Fibroblast of skin of right biceps (primary cell): ENCODE measurements around the gene OBSCN.

Experiments used
- DNase-seq: peaks from one replicate; pipeline ENCODE4 v3.0.0-alpha.2; 2013

OBSCN gene

GRCh38 chr1:228347181-228347580 lies 139.3 kb downstream of the OBSCN start:
- DNase-seq = no peak

DNA sequence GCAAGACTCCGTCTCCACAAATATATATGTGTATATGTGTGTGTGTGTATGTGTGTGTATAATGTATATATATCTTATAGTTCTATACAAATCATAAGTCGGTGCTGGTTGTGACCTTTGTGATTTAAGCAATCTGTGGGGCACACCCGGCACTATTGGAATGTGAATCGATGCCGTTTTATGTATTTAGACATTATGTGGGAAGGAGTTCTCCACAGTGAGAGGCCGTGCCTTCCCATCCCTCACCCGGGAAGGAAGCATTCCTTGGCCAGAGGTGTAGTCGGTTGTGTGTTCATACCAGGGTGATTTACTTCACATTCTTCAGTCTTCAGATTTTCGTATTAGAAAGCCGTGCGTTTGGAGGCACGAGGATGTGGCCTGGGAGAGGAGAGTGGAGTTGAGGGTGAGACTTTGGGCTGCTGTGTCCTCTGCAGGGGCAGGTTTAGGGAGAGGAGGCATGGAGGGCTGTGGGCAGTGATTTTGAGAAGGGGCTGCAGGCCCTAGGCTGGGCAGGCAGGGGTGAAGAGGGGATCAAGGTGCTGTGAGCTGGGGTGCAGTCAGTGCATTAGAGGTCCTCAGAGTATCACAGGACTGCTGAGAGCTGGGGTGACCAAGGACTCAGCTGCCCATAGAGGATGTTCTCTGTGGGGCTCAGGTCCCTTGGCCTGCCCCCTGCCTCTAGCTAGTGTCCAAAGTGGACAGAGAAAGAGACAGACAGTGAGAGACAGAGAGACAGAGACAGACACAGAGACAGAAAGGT lies 141.0 kb downstream of the OBSCN start:
- no peak for DNase-seq

GRCh38 chr1:228349701-228350171 lies 141.9 kb downstream of the OBSCN start:
- DNase-seq = no peak

- DNase-seq = no peak
Measured at GRCh38 chr1:228350179-228350742, 142.4 kb downstream of the OBSCN start.

DNA sequence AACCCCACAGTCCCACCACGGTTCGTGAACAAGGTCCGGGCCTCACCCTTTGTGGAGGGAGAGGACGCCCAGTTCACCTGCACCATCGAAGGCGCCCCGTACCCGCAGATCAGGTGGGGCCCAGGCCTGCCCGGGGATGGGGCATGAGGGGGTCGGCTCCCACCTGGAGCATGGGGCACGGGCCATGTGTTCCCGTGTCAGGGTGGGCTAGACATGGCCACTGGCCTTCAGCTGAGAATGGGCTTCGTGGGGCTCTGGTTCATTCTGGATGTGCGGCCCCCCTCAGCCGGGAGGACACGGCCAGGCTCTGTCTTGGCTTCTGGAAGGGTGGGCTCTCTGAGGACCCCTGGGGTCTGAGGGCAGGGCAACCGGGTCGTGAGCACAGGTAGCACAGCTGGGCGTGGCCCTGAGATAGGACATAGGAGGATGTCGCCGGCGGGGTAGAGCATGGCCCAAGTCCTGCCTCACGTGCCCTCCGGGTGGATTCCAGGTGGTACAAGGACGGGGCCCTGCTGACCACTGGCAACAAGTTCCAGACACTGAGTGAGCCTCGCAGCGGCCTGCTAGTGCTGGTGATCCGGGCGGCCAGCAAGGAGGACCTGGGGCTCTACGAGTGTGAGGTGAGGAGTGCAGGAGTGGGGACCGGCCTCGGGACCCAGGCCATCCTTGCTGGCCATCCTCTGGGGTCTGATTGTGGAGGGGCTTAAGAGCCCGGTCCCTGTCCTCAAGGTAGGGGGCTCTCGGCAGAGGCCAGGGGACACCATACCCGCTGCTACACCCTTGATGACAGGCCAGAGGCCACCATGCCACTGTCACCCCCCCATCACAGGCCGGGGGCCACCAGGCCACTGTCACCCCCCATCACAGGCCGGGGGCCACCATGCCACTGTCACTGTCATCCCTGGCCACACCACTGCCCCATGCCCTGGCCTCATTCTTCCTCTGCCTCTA lies 143.3 kb downstream of the OBSCN start:
- DNase-seq = no peak

GRCh38 chr1:228351850-228352249 lies 144.0 kb downstream of the OBSCN start:
- no peak for DNase-seq

GRCh38 chr1:228352677-228353481 lies 145.0 kb downstream of the OBSCN start:
- no peak for DNase-seq

GRCh38 chr1:228353601-228354371 lies 145.9 kb downstream of the OBSCN start:
- no peak for DNase-seq

GRCh38 chr1:228354390-228355320 lies 146.8 kb downstream of the OBSCN start:
- no peak for DNase-seq

- no peak for DNase-seq
Measured at GRCh38 chr1:228356897-228357680, 149.2 kb downstream of the OBSCN start.

DNA sequence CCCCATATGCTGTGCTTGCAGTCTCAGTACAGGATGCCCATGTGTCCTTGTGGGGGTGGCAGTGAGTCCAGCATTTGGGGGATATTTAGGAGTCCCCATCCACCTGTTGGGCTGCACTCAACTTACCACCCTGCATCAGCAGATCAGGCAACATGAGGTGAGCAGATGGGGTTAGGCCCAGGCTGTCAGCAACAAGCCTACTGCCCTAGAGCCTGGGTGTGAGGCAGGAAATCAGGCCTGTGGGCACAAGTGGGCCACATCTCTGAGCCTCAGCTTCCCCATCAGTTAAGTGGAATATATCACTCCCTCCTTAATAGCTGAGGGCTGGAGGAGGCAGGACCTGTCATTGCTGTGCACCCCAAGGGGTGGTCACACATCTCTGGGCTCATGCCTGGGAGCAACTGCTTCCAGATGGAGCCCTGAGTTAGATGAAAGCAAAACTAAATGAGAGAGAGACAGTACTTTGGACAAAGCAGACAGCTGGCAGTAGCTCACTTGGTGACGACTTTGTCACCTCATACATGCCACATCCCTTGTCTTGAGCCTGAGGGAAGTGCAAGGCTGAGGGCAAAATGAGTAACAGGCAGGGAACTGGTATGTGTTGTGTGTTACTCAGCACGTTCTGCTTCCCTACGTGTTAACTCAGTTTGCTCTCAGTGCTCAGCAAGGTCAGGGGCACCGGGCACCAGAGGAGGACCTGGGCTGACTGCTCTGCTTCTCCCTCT lies 150.4 kb downstream of the OBSCN start:
- DNase-seq = peak; percentile 12

DNA sequence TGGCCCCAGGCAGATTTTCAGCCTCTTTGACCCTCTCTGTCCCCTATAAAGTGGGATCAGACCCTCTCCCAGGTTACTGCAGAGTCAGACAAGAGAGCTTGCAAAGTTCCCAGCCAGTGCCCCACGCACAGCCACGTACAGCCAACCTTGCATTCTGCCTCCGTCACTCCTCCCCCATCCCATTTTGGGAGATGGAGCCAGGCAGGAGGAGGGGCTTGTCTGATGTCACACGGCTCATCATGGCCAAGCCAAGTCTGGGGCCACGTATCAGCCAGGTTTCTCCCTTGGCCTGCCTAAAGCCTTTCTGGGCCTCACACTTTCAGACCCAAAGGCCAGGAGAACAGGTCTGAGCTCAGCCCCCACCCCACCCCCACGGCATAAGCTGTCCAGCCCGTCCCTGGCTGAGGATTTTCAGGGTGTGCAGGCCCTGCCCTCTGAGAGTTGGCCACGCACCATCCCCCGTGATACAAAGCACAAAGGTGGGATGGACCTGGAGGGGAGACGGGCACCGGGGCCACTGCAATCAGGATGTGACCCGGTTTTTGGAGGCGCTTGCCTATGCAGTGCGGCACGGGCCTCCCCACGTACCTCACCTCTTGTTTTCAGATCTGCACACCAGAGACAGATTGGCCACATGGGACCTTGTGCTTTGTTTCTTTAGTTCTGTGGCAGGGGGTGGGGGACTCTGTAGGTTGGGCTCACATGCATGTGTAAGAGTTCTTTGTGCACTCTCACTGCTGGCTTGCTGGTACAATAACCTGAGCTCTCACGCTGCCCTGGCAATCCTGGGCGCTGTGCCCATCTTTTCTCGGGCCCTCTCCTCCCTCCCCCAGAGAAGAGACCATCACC lies 151.1 kb downstream of the OBSCN start:
- no peak for DNase-seq

DNA sequence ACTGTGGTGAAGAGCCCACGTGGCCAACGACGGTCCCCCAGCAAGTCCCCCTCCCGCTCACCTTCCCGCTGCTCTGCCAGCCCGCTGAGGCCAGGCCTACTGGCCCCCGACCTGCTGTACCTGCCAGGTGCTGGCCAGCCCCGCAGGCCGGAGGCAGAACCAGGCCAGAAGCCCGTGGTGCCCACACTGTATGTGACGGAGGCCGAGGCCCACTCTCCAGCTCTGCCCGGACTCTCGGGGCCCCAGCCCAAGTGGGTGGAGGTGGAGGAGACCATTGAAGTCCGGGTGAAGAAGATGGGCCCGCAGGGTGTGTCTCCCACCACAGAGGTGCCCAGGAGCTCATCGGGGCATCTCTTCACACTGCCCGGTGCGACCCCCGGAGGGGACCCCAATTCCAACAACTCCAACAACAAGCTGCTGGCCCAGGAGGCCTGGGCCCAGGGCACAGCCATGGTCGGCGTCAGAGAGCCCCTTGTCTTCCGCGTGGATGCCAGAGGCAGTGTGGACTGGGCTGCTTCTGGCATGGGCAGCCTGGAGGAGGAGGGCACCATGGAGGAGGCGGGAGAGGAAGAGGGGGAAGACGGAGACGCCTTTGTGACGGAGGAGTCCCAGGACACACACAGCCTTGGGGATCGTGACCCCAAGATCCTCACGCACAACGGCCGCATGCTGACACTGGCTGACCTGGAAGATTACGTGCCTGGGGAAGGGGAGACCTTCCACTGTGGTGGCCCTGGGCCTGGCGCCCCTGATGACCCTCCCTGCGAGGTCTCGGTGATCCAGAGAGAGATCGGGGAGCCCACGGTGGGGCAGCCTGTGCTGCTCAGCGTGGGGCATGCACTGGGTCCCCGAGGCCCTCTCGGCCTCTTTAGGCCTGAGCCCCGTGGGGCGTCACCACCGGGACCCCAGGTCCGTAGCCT lies 152.0 kb downstream of the OBSCN start:
- DNase-seq = no peak

DNA sequence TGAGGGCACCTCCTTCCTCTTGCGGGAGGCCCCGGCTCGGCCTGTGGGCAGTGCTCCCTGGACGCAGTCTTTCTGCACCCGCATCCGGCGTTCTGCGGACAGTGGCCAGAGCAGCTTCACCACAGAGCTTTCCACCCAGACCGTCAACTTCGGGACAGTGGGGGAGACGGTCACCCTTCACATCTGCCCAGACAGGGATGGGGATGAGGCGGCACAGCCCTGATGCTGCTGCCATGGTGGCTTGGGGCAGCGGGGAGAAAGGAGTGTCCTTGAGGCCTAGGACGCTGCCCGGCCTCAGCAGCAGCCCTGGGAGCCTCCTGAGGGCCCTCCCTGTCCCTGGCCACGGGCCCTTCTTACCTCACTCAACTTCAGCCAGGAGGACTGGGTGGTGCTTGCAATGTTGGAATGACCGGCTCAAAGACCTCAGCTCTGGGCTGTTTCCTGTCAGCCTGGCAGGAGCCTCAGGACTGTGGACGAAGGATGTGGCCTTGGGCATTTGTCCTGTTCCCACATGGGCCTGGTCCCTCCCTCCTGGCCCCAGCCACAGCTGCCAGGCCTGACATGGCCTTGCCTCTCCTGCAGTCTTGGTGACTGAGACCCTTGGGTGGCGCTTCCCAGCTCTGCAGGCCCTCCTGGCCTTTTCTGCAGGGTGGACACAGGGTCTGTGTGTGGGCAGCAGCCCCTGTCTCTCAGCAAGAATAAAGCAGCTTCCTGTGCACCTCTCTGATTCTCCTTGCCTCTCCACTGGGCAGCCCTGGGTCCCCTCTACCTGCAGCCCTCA lies 152.9 kb downstream of the OBSCN start:
- no peak for DNase-seq

GRCh38 chr1:228361314-228362140 lies 153.7 kb downstream of the OBSCN start:
- DNase-seq = no peak
